ENCODE results near the gene RMND5A.

RMND5A gene

GRCh38 chr2:86787736-86788135 lies 67.6 kb downstream of the RMND5A start:
- peak in 6 of 42 donors; percentile 13 to 66 (median 44) for DNase-seq
- intact Hi-C loops (cut with DNase I) = no loop called here

- intact Hi-C loops (cut with DNase I) = no loop called here
- DNase-seq = peak in 10 of 42 donors; percentile 22 to 54 (median 35)
Observed at GRCh38 chr2:86788165-86788564, 68.1 kb downstream of the RMND5A start.

GRCh38 chr2:86788881-86789686 lies 69.0 kb downstream of the RMND5A start:
- intact Hi-C loops (cut with DNase I) = no loop called here
- DNase-seq = peak in 6 of 42 donors; percentile 6 to 57 (median 24)

GRCh38 chr2:86789687-86790133 lies 69.6 kb downstream of the RMND5A start:
- no peak for DNase-seq
- intact Hi-C loops (cut with DNase I) = no loop called here

- intact Hi-C loops (cut with DNase I) = no loop called here
- no peak for DNase-seq
Observed at GRCh38 chr2:86790134-86790675, 70.1 kb downstream of the RMND5A start.

- intact Hi-C loops (cut with DNase I) = no loop called here
Observed at GRCh38 chr2:86790676-86791572, 70.8 kb downstream of the RMND5A start, which contains the start of gene CD8A. Gene CD8A (minus strand): TSS chr2:86790913. CDS start chr2:86790825, 88 bp downstream.

GRCh38 chr2:86791573-86791972 lies 71.5 kb downstream of the RMND5A start:
- DNase-seq = no peak
- intact Hi-C loops (cut with DNase I) = no loop called here

More at GRCh38 chr2:86790676-86791572, 70.8 kb downstream of the RMND5A start, which contains the start of gene CD8A:
- DNase-seq = no peak

- DNase-seq = no peak
- intact Hi-C loops (cut with DNase I) = no loop called here
Observed at GRCh38 chr2:86793752-86794151, 73.7 kb downstream of the RMND5A start.

- intact Hi-C loops (cut with DNase I) = no loop called here
Observed at GRCh38 chr2:86794861-86795260, 74.8 kb downstream of the RMND5A start.

GRCh38 chr2:86800856-86801567 lies 80.9 kb downstream of the RMND5A start:
- DNase-seq = no peak
- intact Hi-C loops (cut with DNase I) = no loop called here

More at GRCh38 chr2:86794861-86795260, 74.8 kb downstream of the RMND5A start:
- DNase-seq = no peak

GRCh38 chr2:86806059-86806857 lies 86.2 kb downstream of the RMND5A start:
- peak in 1 of 42 donors; percentile 36 for DNase-seq
- intact Hi-C loops (cut with DNase I) = no loop called here

GRCh38 chr2:86807133-86807467 lies 87.0 kb downstream of the RMND5A start:
- intact Hi-C loops (cut with DNase I) = no loop called here
- no peak for DNase-seq

GRCh38 chr2:86807468-86808275 lies 87.6 kb downstream of the RMND5A start:
- peak; percentile 46 to 90 (median 76) for DNase-seq
- intact Hi-C loops (cut with DNase I) = no loop called here

- intact Hi-C loops (cut with DNase I) = no loop called here
- peak; percentile 72 to 94 (median 88) for DNase-seq
Observed at GRCh38 chr2:86808315-86809161, 88.4 kb downstream of the RMND5A start.

- DNase-seq = peak in 2 of 42 donors; percentile 11 to 16
- intact Hi-C loops (cut with DNase I) = no loop called here
Observed at GRCh38 chr2:86809481-86810121, 89.5 kb downstream of the RMND5A start.

GRCh38 chr2:86815611-86816010 lies 95.5 kb downstream of the RMND5A start:
- intact Hi-C loops (cut with DNase I) = no loop called here
- DNase-seq = no peak

All from head of caudate nucleus (tissue), 42 donors.